ENCODE data around the gene NPLOC4. TPM values are rescaled to one million over a fixed set of nuclear protein-coding genes. Genes with fewer than 3 reads are reported as not detected.

NPLOC4 gene
- total and polyA plus RNA-seq, 9 of the 15 experiments (the other 6 are each of a cell fraction or from before 2014, with no cell fraction given): 1.5 to 116 (median 64.5) TPM

DNA sequence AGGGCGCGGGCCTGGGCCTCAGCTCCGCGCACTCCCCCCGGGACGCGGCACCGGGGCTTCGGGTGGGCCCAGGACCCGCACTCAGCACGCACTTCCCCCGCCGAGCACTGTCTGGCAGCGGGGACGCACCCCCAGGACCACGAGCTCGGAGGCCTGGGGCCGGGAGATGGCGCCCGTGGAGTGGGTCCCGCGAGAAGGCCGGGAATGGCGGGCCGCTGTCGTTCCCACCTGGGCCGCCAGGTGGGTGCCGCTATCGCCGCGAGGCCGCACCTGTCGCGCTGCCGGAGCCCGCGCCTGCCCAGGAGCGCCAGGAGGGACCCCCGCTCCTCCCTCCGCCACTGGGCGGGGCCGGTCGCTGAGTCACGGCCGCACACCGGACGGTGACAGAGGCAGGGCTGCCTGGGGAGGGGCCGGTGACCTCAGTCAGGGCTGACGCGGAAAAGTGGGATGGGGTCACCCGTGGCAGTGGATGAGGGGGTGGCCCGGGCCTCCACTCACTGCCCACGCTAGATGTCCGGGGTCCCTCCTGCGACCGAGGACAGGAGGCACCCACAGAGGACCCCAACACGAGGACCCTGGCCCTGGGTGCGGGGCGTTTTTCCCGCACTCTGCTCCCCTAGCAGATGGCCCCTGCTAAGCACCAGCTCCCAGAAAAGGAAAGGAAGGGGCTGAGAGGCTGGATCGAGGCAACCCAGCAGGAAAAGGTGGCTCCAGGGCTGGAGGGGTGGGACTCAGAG lies 117.5 kb downstream of the NPLOC4 start (continued):
- TF ChIP-seq ZFX (CRISPR knock-in tag; IDR thresholded peaks at IDR 0.05): peak; percentile 82
- no peak for TF ChIP-seq BMI1 (IDR thresholded peaks at IDR 0.05; ENCODE audit: low read length)
- TF ChIP-seq PRMT5 (CRISPR knock-in tag; IDR thresholded peaks at IDR 0.05): no peak
- TF ChIP-seq DMBX1 (CRISPR knock-in tag; IDR thresholded peaks at IDR 0.05; ENCODE audit: borderline replicate concordance): no peak
- TF ChIP-seq, protein P1, sequence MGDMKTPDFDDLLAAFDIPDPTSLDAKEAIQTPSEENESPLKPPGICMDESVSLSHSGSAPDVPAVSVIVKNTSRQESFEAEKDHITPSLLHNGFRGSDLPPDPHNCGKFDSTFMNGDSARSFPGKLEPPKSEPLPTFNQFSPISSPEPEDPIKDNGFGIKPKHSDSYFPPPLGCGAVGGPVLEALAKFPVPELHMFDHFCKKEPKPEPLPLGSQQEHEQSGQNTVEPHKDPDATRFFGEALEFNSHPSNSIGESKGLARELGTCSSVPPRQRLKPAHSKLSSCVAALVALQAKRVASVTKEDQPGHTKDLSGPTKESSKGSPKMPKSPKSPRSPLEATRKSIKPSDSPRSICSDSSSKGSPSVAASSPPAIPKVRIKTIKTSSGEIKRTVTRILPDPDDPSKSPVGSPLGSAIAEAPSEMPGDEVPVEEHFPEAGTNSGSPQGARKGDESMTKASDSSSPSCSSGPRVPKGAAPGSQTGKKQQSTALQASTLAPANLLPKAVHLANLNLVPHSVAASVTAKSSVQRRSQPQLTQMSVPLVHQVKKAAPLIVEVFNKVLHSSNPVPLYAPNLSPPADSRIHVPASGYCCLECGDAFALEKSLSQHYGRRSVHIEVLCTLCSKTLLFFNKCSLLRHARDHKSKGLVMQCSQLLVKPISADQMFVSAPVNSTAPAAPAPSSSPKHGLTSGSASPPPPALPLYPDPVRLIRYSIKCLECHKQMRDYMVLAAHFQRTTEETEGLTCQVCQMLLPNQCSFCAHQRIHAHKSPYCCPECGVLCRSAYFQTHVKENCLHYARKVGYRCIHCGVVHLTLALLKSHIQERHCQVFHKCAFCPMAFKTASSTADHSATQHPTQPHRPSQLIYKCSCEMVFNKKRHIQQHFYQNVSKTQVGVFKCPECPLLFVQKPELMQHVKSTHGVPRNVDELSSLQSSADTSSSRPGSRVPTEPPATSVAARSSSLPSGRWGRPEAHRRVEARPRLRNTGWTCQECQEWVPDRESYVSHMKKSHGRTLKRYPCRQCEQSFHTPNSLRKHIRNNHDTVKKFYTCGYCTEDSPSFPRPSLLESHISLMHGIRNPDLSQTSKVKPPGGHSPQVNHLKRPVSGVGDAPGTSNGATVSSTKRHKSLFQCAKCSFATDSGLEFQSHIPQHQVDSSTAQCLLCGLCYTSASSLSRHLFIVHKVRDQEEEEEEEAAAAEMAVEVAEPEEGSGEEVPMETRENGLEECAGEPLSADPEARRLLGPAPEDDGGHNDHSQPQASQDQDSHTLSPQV (IDR thresholded peaks at IDR 0.05): 0 out of 2 replicates have a peak, but pooled peaks have one; percentile 28
- peak; percentile 38; the same call in 1 of the 2 replicates for TF ChIP-seq EP400 (IDR thresholded peaks at IDR 0.05)
- TF ChIP-seq ZNF239 (CRISPR knock-in tag; IDR thresholded peaks at IDR 0.05): no peak
- peak; percentile 72 for TF ChIP-seq L3MBTL2 (IDR thresholded peaks at IDR 0.05)
- TF ChIP-seq SRSF7 (optimal IDR thresholded peaks at IDR 0.05; ENCODE audit: low read depth, low read length): no peak
- no peak for TF ChIP-seq MECOM (CRISPR knock-in tag; IDR thresholded peaks at IDR 0.05)
- TF ChIP-seq, protein P2, sequence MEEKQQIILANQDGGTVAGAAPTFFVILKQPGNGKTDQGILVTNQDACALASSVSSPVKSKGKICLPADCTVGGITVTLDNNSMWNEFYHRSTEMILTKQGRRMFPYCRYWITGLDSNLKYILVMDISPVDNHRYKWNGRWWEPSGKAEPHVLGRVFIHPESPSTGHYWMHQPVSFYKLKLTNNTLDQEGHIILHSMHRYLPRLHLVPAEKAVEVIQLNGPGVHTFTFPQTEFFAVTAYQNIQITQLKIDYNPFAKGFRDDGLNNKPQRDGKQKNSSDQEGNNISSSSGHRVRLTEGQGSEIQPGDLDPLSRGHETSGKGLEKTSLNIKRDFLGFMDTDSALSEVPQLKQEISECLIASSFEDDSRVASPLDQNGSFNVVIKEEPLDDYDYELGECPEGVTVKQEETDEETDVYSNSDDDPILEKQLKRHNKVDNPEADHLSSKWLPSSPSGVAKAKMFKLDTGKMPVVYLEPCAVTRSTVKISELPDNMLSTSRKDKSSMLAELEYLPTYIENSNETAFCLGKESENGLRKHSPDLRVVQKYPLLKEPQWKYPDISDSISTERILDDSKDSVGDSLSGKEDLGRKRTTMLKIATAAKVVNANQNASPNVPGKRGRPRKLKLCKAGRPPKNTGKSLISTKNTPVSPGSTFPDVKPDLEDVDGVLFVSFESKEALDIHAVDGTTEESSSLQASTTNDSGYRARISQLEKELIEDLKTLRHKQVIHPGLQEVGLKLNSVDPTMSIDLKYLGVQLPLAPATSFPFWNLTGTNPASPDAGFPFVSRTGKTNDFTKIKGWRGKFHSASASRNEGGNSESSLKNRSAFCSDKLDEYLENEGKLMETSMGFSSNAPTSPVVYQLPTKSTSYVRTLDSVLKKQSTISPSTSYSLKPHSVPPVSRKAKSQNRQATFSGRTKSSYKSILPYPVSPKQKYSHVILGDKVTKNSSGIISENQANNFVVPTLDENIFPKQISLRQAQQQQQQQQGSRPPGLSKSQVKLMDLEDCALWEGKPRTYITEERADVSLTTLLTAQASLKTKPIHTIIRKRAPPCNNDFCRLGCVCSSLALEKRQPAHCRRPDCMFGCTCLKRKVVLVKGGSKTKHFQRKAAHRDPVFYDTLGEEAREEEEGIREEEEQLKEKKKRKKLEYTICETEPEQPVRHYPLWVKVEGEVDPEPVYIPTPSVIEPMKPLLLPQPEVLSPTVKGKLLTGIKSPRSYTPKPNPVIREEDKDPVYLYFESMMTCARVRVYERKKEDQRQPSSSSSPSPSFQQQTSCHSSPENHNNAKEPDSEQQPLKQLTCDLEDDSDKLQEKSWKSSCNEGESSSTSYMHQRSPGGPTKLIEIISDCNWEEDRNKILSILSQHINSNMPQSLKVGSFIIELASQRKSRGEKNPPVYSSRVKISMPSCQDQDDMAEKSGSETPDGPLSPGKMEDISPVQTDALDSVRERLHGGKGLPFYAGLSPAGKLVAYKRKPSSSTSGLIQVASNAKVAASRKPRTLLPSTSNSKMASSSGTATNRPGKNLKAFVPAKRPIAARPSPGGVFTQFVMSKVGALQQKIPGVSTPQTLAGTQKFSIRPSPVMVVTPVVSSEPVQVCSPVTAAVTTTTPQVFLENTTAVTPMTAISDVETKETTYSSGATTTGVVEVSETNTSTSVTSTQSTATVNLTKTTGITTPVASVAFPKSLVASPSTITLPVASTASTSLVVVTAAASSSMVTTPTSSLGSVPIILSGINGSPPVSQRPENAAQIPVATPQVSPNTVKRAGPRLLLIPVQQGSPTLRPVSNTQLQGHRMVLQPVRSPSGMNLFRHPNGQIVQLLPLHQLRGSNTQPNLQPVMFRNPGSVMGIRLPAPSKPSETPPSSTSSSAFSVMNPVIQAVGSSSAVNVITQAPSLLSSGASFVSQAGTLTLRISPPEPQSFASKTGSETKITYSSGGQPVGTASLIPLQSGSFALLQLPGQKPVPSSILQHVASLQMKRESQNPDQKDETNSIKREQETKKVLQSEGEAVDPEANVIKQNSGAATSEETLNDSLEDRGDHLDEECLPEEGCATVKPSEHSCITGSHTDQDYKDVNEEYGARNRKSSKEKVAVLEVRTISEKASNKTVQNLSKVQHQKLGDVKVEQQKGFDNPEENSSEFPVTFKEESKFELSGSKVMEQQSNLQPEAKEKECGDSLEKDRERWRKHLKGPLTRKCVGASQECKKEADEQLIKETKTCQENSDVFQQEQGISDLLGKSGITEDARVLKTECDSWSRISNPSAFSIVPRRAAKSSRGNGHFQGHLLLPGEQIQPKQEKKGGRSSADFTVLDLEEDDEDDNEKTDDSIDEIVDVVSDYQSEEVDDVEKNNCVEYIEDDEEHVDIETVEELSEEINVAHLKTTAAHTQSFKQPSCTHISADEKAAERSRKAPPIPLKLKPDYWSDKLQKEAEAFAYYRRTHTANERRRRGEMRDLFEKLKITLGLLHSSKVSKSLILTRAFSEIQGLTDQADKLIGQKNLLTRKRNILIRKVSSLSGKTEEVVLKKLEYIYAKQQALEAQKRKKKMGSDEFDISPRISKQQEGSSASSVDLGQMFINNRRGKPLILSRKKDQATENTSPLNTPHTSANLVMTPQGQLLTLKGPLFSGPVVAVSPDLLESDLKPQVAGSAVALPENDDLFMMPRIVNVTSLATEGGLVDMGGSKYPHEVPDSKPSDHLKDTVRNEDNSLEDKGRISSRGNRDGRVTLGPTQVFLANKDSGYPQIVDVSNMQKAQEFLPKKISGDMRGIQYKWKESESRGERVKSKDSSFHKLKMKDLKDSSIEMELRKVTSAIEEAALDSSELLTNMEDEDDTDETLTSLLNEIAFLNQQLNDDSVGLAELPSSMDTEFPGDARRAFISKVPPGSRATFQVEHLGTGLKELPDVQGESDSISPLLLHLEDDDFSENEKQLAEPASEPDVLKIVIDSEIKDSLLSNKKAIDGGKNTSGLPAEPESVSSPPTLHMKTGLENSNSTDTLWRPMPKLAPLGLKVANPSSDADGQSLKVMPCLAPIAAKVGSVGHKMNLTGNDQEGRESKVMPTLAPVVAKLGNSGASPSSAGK (IDR thresholded peaks at IDR 0.05): peak; percentile 58; the same call in 1 of the 2 replicates
- TF ChIP-seq SMAD2 (IDR thresholded peaks at IDR 0.05; ENCODE audit: low read depth, low read length): no peak

Data from K562 (cell line).